Kasumi-1 (cell line): ENCODE results near the gene ZNF804A.
"Not testable (repeated sequence)": the region's sequence is repeated elsewhere in the genome, so short reads cannot be mapped to it uniquely, and the experiment has no call there.

Experiments
- DNase-seq, 2 experiments: peaks; one replicate each; lab custom pipeline; 2025; lab: John Stamatoyannopoulos, UW

The ZNF804A gene

GRCh38 chr2:184721881-184722280 is 123.6 kb downstream of the ZNF804A start:
- DNase-seq = no peak

- DNase-seq = peak in 1 of 2 experiments; percentile 23
Measured at GRCh38 chr2:184727813-184728212, 129.5 kb downstream of the ZNF804A start.

GRCh38 chr2:184728411-184728810 is 130.1 kb downstream of the ZNF804A start:
- DNase-seq = no peak

GRCh38 chr2:184729581-184729980 is 131.3 kb downstream of the ZNF804A start:
- no peak for DNase-seq

GRCh38 chr2:184730288-184730687 is 132.0 kb downstream of the ZNF804A start:
- no peak for DNase-seq

GRCh38 chr2:184734338-184734737 is 136.0 kb downstream of the ZNF804A start:
- DNase-seq = no peak

GRCh38 chr2:184735611-184736010 is 137.3 kb downstream of the ZNF804A start:
- no peak for DNase-seq

GRCh38 chr2:184743096-184743495 is 144.8 kb downstream of the ZNF804A start:
- DNase-seq = no peak

GRCh38 chr2:184756161-184756560 is 157.8 kb downstream of the ZNF804A start:
- no peak for DNase-seq

GRCh38 chr2:184756885-184757284 is 158.6 kb downstream of the ZNF804A start:
- DNase-seq = no peak

GRCh38 chr2:184759557-184760255 is 161.4 kb downstream of the ZNF804A start:
- DNase-seq = not testable (repeated sequence)

- no peak for DNase-seq
Measured at GRCh38 chr2:184760931-184761330, 162.6 kb downstream of the ZNF804A start.

- peak; percentile 57 to 66 for DNase-seq
Measured at GRCh38 chr2:184765112-184765895, 167.0 kb downstream of the ZNF804A start.

GRCh38 chr2:184767059-184767458 is 168.7 kb downstream of the ZNF804A start:
- DNase-seq = no peak

GRCh38 chr2:184769023-184769422 is 170.7 kb downstream of the ZNF804A start:
- peak; percentile 13 to 23 for DNase-seq

GRCh38 chr2:184769686-184770085 is 171.4 kb downstream of the ZNF804A start:
- DNase-seq = no peak

- DNase-seq = no peak
Measured at GRCh38 chr2:184779777-184780176, 181.4 kb downstream of the ZNF804A start.

- no peak for DNase-seq
Measured at GRCh38 chr2:184780384-184780783, 182.1 kb downstream of the ZNF804A start.

GRCh38 chr2:184780944-184781343 is 182.6 kb downstream of the ZNF804A start:
- no peak for DNase-seq

- no peak for DNase-seq
Measured at GRCh38 chr2:184783576-184783975, 185.2 kb downstream of the ZNF804A start.

- DNase-seq = no peak
Measured at GRCh38 chr2:184793176-184793575, 194.8 kb downstream of the ZNF804A start.

GRCh38 chr2:184799379-184799778 is 201.1 kb downstream of the ZNF804A start:
- DNase-seq = no peak

- DNase-seq = no peak
Measured at GRCh38 chr2:184814421-184814820, 216.1 kb downstream of the ZNF804A start.
